IPS-NIHi7 (cell line): ENCODE measurements around the gene APC.

Experiments
- DNase-seq: peaks from one replicate; pipeline ENCODE4 v3.0.0; 2012; ENCODE audit warnings: mixed read lengths; ENCODE audit errors: extremely low spot score

Gene APC

GRCh38 chr5:112737463-112738190 lies at the start of gene APC:
TSS of gene APC (plus strand) at chr5:112737885. CDS start at chr5:112754891, 17,006 bp downstream.
- peak; percentile 90 for DNase-seq

DNA sequence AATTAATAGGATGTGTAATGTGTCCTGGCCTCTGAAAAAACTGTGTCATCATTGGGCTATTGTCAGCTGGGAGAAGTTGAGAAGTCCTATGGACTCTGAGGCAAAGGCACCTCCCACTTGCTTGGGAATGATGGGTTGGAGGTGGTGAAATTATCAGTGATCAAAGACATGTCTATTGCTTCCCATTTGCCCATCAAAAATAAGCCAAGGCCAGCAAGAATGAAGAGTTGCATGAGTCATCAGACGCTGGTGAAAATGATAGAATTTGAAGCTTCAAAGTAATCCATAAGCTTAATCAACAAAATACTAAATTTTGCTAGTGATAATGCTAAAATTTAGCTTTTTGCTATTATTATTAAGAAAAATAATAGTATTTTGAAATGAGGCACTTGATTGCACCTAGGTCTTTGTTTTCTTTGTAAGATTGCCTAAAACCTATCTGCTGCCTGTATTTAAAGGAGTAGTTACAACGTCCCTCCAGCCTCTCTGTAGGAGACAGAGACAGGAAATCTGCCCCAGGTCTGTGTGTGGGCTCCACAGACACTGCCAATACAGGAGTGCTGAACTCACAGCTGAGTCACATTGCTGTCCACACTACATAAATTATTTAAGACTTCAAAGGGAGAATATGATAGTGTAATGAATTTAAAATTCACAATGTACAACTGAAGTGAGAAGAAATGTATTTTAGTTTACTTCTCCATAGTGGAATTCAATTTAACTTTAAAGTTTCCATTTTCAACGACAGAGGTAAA lies 48.4 kb upstream of the APC start:
- no peak for DNase-seq

GRCh38 chr5:112690605-112691338 lies 46.9 kb upstream of the APC start:
- DNase-seq: no peak

DNA sequence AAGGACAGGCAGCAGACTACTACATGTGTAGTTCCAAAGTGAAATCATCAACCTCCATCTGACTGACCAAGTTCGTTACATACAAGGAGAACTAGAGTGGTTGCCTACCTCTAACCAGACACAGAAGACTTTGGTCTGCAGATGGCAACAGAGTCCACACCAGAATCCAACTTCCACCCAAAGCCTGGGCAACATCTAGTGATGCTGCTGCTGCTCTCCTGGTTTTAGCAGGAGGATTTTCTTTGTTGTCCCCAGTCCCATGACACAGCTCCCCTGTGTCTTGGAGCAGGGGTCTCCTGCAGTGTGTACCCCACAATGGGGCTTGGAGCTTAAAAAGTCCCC lies 46.4 kb upstream of the APC start:
- DNase-seq: no peak

GRCh38 chr5:112691758-112692157 lies 45.9 kb upstream of the APC start:
- DNase-seq: peak; percentile 68

GRCh38 chr5:112692472-112692871 lies 45.2 kb upstream of the APC start:
- no peak for DNase-seq

GRCh38 chr5:112693301-112693700 lies 44.4 kb upstream of the APC start:
- DNase-seq: no peak

DNA sequence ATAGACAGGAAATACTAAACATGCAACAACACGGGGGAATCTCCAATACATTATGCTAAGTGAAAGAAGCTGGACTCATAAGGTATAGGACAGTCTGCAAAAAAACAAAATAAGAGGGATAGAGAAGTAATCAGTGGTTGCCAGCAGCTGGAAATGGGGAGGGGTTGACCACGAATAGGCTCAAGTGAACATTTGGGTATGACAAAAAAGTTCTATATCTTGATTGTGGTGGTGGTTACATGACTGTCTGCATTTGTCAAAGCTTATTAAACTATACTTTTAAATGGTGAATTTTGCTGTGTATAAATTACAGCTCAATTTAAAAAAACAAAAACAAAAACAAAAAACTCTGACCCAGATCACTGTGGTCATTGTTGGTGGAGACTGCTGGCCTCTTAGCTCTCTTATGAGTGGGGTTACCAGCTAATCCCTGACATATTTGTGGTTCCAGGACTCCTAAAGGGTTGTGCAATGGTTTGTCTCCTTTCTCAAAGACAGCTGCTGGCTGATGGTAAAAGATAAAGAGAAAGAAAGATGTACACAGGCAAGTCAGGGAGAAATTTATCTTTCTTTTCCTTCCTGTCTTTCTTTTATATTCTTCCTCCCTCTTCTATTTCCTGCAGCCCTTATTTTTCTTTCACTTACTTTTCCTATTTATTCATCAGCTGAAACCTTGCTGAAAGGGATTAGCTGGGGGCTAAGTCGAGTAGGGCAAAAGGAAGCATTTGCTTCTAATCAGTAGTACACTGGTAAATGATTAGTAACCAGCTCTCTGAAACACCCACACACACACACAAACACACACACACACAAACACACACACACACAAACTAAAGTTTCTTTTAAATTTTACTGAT lies 42.6 kb upstream of the APC start:
- DNase-seq: no peak

GRCh38 chr5:112696786-112697185 lies 40.9 kb upstream of the APC start:
- no peak for DNase-seq

- DNase-seq: no peak
Measured at GRCh38 chr5:112697322-112697721, 40.4 kb upstream of the APC start.

DNA sequence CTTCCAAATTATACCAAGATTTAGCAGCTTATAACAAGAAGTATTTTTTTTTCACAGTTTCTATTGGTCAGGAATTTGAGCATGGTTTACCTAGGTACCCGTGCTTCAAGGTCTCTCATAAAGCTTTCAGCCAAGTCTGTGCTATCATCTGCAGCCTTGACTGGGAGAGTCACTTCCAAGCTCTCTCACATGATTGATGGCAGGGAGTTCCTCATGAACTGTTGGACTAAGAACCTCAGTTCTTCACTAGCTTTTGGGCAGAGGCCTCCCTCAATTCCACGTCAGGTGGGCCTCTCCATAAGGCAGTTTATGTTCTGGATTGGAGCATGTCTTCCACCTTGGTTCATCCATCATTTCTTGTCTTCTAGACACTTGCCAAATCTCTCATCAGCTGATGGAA lies 39.9 kb upstream of the APC start:
- DNase-seq: no peak

DNA sequence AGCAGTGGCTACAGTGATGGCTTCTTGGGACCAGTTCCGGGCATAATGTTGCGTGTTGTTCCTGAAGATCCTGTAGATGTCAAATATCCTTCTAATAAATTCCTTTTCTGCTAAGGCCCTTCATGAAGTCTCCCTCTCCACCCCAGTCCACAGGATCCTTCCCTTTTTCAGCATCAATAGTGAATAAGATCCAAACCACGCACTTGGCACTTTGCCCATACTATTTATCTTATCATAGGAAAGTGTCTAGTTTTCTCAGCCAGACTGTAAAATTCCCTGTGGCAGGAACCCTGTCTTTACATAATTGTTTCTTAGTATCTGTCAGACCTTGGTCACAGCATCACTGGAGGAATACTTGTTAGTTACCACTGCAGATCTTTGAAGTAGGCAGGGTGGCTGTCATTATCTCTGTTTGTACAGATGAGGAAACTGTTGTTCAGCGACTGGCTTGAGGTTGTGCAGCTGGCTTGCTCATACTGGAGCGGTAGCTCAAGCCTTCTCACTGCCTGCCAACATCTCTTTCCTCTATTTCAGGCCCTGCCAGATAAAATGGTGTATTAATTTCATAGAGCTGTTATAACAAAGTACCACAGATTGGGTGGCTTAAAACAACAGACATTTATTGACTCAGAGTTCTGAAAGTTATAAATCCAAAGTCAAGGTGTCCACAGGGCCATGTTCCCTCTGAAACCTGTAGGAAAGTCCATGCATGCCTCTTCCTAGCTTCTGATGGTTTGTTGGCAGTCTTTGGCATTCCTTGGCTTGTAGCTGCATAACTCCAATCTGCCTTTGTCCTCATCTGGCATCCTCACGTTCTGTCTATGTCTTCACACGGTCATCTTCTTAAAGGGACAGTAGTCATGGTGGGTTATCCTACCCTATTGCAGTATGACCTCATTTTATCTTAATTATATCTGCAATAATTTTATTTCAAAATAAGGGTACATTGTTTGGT lies 33.5 kb upstream of the APC start:
- no peak for DNase-seq

GRCh38 chr5:112706446-112707016 lies 31.2 kb upstream of the APC start:
- no peak for DNase-seq

- DNase-seq: peak; percentile 99
Measured at GRCh38 chr5:112707187-112708102, 30.2 kb upstream of the APC start.

- no peak for DNase-seq
Measured at GRCh38 chr5:112708103-112708622, 29.5 kb upstream of the APC start.

- DNase-seq: no peak
Measured at GRCh38 chr5:112709416-112709815, 28.3 kb upstream of the APC start.

GRCh38 chr5:112710896-112711295 lies 26.8 kb upstream of the APC start:
- DNase-seq: no peak

GRCh38 chr5:112711436-112711835 lies 26.2 kb upstream of the APC start:
- no peak for DNase-seq

DNA sequence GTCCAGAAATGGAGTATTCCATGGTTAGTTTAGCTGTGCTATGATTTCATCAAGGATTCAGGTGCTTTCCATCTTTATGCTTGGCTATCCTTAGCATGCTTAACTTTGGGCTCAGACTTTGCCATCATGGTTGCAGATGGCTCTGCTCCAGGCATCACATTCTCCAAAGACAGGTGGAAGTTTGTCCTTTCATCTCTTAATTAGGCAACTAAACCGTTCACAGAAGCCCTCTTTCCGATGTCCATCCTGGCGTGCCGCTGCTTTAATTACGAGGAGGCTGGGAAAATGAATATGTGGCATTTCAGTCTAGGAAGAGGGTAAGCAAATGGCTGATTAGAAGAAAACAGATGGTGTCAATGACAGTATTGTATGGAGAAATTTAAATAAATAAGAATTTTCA lies 24.5 kb upstream of the APC start:
- DNase-seq: no peak
